HG03571 (cell line): Measurements from ENCODE around the gene SREK1IP1.

Experiments used
- ATAC-seq: cut with Tn5 transposase; IDR thresholded peaks from one replicate; pipeline ENCODE4 v1.9.1; 2021; ENCODE audit not compliant: unreplicated experiment

The SREK1IP1 gene

DNA sequence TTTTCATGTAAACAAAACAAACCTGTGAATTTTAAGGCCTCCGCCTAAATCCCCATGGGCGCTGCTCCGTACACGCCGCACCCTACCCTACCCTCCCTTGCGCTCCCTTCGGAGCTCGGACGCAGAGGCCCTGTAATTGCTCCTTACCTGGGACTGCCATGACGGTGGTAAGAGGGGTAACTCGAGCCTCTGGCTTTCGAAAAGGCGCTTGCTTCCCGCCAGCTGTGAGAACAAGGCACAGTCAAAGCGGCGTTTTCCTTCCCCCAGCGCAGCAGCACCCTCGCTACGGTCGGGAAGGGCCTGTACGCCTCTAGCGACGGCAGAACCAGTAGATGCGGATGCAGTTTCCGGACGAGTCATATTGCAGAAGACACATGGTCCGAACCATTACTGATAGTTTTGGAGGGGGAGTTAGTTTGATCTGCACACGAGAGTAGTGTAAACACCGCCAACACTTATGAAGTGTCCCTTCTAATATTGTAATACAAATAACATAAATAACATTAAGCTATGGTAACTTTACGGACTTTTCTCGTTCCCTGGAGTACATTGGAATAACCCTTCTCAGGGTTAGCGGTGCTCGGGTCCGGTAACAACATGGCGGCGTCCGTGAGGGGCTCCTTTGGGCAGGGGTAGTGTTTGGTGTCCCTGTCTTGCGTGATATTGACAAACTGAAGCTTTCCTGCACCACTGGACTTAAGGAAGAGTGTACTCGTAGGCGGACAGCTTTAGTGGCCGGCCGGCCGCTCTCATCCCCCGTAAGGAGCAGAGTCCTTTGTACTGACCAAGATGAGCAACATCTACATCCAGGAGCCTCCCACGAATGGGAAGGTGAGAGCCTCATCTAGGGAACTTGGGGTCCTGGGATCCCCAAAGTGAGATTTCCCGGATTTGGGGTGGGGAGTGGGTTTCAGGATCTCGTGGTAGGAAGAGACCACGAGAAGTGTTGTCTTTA, at the start of gene SREK1IP1, which contains the start of gene CWC27:
TSS of gene SREK1IP1 (minus strand) at position 334 of the 955 bp plus-strand sequence. CDS start at position 160, 174 bp downstream.
TSS of gene CWC27 (plus strand) at position 573 of the 955 bp plus-strand sequence. CDS start at position 790, 217 bp downstream.
- ATAC-seq = peak; percentile 96

DNA sequence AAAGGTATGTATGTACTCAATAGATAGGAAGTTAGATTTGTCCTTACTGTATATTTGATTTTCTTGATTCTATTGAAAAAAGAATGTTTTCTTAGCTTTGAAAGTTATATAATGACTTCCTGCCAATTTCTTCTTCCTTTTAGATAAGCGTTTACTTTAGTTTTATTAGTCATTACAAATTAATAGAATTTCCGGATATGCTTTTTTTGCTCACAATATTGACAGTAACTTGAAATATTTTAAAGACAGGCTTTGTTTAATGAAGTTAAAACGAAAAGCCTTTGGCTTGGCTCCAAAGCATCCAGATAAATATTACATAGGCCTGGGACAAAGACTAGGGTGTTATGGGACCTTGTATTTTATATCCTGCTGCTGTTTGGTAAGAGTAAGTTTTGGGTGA, 49.8 kb upstream of the SREK1IP1 start:
- no peak for ATAC-seq

- ATAC-seq = peak; percentile 85
Observed at GRCh38 chr5:64814073-64814472, 45.6 kb upstream of the SREK1IP1 start.

- peak; percentile 50 for ATAC-seq
Observed at GRCh38 chr5:64811050-64811640, 42.7 kb upstream of the SREK1IP1 start.

GRCh38 chr5:64807520-64807919, 39.0 kb upstream of the SREK1IP1 start:
- ATAC-seq = no peak

DNA sequence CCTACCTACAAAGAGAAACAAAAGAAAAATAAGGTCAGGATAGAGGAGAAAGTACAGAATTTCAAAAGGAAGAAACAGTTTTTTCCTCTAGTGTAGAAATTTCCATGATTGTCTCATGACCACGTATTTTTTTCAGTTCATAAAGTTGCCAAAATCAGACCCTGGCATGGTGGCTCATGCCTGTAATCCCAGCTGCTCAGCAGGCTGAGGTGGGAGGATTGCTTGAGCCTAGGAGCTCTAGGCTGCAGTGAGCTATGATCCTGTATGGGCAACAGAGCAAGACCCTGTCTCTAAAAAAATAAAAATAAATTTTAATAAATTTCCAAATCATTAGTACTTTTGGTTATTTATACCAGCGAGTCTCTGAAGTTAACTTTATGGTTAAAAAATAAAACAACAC, 38.0 kb upstream of the SREK1IP1 start:
- ATAC-seq = no peak

GRCh38 chr5:64800926-64801325, 32.4 kb upstream of the SREK1IP1 start:
- ATAC-seq = no peak

DNA sequence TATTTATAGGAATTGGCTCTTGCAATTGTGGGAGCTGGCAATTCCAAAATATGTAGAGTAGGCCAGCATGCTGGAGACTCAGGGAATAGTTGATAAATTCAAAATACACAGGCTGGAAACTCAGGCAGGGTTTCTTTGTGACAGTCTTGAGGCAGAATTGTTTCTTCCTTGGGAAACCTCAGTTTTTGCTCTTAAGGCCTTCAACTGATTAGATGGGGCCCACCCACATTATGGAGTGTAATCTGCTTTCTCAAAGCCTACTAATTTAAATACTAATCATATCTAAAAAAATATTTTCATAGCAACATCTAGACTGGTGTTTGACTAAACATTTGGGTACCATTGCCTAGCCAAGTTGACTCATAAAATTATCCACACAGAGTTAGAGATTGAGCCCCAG, 27.8 kb upstream of the SREK1IP1 start:
- ATAC-seq = no peak

DNA sequence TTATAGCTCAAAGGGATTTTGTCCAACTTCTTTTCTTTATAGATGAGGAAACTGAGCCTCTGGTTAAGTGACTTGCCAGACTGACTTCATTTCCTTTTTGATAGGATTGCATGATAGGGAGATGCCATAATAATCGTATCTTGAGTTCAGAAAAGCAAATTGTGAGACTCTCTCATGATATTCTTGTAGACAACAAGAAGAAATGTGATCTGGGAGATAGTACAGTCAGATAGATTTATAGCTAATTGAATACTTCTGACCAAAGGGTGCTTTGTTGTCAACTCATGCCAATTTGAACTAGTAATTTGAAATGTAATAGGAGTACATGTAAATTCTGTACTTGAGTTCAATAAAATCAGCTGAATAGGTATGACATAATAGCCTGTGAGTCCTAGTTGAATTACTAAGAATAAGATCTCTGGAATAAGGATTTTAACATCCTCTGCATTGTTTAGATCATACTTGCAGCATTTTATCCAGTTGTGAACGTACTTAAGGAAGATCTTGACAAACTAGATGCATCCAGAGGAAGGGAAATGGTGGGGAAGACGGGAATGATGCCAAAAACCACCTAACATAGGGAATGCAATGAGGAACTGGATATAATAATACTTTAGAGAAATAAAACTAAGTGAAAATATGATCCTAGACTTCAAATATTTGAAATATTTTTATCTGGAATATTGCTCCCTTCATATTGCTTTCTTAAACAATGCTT, 25.7 kb upstream of the SREK1IP1 start:
- no peak for ATAC-seq

- no peak for ATAC-seq
Observed at GRCh38 chr5:64792469-64792868, 24.0 kb upstream of the SREK1IP1 start.

DNA sequence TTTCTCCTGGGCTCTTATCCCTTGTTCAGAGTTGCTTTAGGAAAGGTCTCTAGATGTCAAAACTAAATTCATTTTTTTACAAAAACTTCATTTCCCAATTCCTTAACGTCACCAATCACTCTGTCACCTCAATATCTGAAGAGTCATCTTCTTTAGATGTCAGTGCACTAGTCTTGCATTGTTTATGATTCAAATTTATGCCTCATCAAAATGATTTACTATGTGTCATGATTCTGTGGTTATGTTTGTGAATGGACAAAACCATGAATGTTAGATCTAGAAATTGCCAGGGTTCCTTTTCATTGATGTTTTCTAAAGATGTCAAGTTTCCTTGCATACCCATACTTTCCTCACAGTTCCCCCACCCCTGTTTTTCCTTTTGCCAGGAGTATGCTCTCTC, 21.7 kb upstream of the SREK1IP1 start:
- no peak for ATAC-seq

DNA sequence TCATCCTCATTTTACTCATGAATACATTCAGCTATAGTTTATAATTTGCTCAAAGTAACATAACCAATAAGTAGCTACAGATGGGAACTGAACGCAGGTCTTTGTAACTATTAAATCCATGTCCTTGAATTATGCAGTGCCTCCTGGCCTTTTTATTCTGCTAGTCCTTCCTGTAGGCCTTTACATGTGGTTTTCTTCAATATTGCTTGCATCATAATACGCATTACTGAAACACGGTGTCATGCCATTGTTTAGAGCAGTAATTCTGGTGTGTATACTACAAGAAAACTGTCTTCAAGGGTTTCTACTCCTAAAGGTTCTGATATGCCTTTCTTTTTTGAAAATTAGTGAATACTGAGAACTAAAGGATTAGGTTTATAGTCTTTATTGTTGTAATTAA, 21.0 kb upstream of the SREK1IP1 start:
- no peak for ATAC-seq

DNA sequence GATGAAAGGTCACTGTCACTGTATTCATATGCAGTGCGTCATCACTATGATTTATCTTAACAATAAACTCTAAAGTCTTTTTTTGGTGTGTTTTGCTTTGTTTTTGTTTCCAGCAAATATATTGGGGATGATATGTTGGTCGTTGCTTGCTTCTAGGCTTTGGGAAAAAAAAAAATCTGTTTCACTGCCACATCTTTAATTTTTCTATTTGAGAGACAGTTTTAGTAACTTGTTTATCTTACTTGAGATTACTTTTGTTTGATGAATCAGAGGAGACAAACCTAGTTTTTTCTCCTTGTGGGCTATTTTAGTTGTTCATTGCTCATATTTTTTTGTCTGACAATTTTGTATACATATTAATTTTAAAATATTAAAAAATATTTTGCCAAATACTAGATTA, 19.7 kb upstream of the SREK1IP1 start:
- no peak for ATAC-seq

- ATAC-seq = no peak
Observed at GRCh38 chr5:64786372-64786771, 17.9 kb upstream of the SREK1IP1 start.

DNA sequence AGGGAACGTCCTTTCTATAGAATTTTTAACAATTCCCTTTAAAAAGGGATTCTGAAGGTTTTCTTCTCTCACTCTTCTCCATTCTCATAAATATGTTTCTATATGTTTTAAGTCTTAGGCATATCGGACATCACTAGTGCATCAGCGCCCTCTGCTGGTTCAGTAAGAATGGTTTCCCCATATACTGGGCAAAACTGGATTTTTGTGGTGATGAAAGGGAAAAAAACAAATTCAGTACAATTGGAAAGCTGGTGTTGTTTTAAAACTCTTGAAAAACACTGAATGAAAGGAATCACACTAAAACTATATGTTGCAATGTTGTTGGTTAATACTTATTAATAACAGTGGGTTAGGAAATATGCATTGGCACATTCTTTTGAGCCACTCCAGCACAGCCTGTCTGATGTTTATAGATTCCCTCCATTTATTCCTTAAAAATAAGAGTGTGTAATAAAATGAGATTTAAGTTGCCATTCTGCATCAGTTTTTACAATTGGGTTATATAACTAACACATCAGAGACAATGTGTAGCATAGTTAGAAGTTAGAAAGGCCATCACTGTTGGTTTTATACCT, 16.0 kb upstream of the SREK1IP1 start:
- ATAC-seq = peak; percentile 76

- no peak for ATAC-seq
Observed at GRCh38 chr5:64775291-64775690, 6.8 kb upstream of the SREK1IP1 start.

DNA sequence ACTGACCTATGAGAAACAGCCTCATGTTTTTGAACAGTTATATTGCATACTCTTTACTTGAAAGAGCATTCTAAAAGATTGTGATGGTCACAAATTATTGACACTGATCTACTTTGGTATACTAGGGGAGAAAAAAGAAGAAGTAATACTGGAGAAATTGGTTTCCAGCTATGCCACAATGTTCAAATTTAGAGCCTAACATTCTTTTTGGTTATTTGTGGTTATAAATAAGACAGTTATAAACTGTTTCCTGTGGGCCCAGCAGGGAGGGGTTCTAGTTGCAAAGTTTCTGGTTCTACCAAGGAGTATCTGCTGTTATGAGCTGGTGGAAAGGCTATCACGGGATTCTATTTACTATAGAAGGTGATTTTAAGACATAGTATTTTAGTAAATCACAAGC, 5.0 kb upstream of the SREK1IP1 start:
- ATAC-seq = peak; percentile 53

GRCh38 chr5:64771736-64772135, 3.2 kb upstream of the SREK1IP1 start:
- no peak for ATAC-seq

DNA sequence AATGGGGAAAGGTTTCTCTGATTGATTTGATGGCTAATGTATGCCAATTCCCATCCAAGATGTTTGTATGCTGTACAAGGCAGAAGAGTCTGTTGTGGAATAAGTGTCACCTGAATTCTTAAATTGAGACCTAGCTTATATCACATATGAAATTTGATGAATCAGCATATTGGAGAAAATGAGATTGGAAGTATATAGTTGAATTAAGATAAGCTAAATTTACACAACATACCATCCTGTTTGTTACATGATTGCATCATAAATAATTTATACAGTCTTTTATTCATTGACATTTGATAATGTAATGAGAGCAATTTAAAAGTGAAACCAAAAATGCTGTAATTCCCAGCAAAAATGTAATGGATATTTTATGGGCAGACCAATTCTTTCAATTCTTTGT, 1.4 kb upstream of the SREK1IP1 start:
- no peak for ATAC-seq

- peak; percentile 1 for ATAC-seq
Observed at GRCh38 chr5:64767959-64768357, 533 bp downstream of the SREK1IP1 start.

- ATAC-seq = no peak
Observed at GRCh38 chr5:64766941-64767340, 1.6 kb downstream of the SREK1IP1 start.
